ENCODE measurements around the gene LATS2.

- no peak for TF ChIP-seq CTCF (IDR thresholded peaks at IDR 0.05)
- no peak for TF ChIP-seq POLR2A (IDR thresholded peaks at IDR 0.05)
- TF ChIP-seq EP300 (IDR thresholded peaks at IDR 0.05) = no peak
Observed at GRCh38 chr13:21067848-21068247, 6.5 kb upstream of the LATS2 start.

Measured in ovary (tissue), 3 donors.